ENCODE data around the gene RLN3.
A peak's percentile ranks its signal among the peaks of the same experiment; 100 is the strongest.
"Not testable (repeated sequence)": the region's sequence is repeated elsewhere in the genome, so short reads cannot be mapped to it uniquely, and the experiment has no call there.

RLN3 gene

GRCh38 chr19:14023404-14024235, 4.3 kb upstream of the RLN3 start:
- DNase-seq (ENCODE audit: low read depth, low spot score) = peak; percentile 77
- H3K4me3 ChIP-seq (ENCODE audit: insufficient read length, low read depth) = no peak overlapping the region
- no peaks in the 10 kb centered on the region for H3K9me3 ChIP-seq (ENCODE audit: insufficient read depth, low read length)
- no peaks in the 10 kb centered on the region for H3K27me3 ChIP-seq (ENCODE audit: insufficient read depth, insufficient read length)
- no peaks in the 10 kb centered on the region for H3K36me3 ChIP-seq (ENCODE audit: insufficient read depth, insufficient read length, low read length)
- TF ChIP-seq SUZ12 (IDR thresholded peaks at IDR 0.05; ENCODE audit: extremely low read depth, insufficient read depth, insufficient read length) (no peak), ZNF274 (IDR thresholded peaks at IDR 0.05; ENCODE audit: low read depth, low read length) (no peak), YY1 (IDR thresholded peaks at IDR 0.05; ENCODE audit: insufficient read depth, insufficient read length) (no peak)
- H3K4me1 ChIP-seq (ENCODE audit: insufficient read depth, insufficient read length) = peaks cover 2% of the 10 kb centered on the region
- H3K9ac ChIP-seq (ENCODE audit: insufficient read length, low read depth) = no peak overlapping the region

- DNase-seq (ENCODE audit: low read depth, low spot score) = not testable (repeated sequence)
Observed at GRCh38 chr19:14026652-14027192, 1.2 kb upstream of the RLN3 start.

GRCh38 chr19:14028901-14029300, 953 bp downstream of the RLN3 start:
- H3K4me3 ChIP-seq (ENCODE audit: insufficient read length, low read depth) = no peak overlapping the region
- H3K27me3 ChIP-seq (ENCODE audit: insufficient read depth, insufficient read length) = peaks cover 16% of the 10 kb centered on the region
- H3K36me3 ChIP-seq (ENCODE audit: insufficient read depth, insufficient read length, low read length) = no peaks in the 10 kb centered on the region
- H3K4me1 ChIP-seq (ENCODE audit: insufficient read depth, insufficient read length) = peaks cover 6% of the 10 kb centered on the region
- no peak for DNase-seq (ENCODE audit: low read depth, low spot score)
- TF ChIP-seq SUZ12 (IDR thresholded peaks at IDR 0.05; ENCODE audit: extremely low read depth, insufficient read depth, insufficient read length) (no peak), YY1 (IDR thresholded peaks at IDR 0.05; ENCODE audit: insufficient read depth, insufficient read length) (no peak), ZNF274 (IDR thresholded peaks at IDR 0.05; ENCODE audit: low read depth, low read length) (no peak)
- no peak overlapping the region for H3K9ac ChIP-seq (ENCODE audit: insufficient read length, low read depth)
- no peaks in the 10 kb centered on the region for H3K9me3 ChIP-seq (ENCODE audit: insufficient read depth, low read length)

More at GRCh38 chr19:14026652-14027192, 1.2 kb upstream of the RLN3 start:
- H3K9me3 ChIP-seq (ENCODE audit: insufficient read depth, low read length); H3K9ac ChIP-seq (ENCODE audit: insufficient read length, low read depth); H3K36me3 ChIP-seq (ENCODE audit: insufficient read depth, insufficient read length, low read length); H3K4me1 ChIP-seq (ENCODE audit: insufficient read depth, insufficient read length); H3K4me3 ChIP-seq (ENCODE audit: insufficient read length, low read depth): not testable (repeated sequence)
- H3K27me3 ChIP-seq (ENCODE audit: insufficient read depth, insufficient read length) = peaks cover 15% of the 10 kb centered on the region

GRCh38 chr19:14030997-14031718, 3.2 kb downstream of the RLN3 start:
- no peak for DNase-seq (ENCODE audit: low read depth, low spot score)
- H3K9ac ChIP-seq (ENCODE audit: insufficient read length, low read depth) = peak overlapping the region; percentile 95
- peak overlapping the region; percentile 84 for H3K4me3 ChIP-seq (ENCODE audit: insufficient read length, low read depth)
- no peak for TF ChIP-seq ZNF274 (IDR thresholded peaks at IDR 0.05; ENCODE audit: low read depth, low read length)
- TF ChIP-seq SUZ12 (IDR thresholded peaks at IDR 0.05; ENCODE audit: extremely low read depth, insufficient read depth, insufficient read length) = no peak
- TF ChIP-seq YY1 (IDR thresholded peaks at IDR 0.05; ENCODE audit: insufficient read depth, insufficient read length) = no peak
- peaks cover 16% of the 10 kb centered on the region for H3K27me3 ChIP-seq (ENCODE audit: insufficient read depth, insufficient read length)
- H3K36me3 ChIP-seq (ENCODE audit: insufficient read depth, insufficient read length, low read length) = no peaks in the 10 kb centered on the region
- no peaks in the 10 kb centered on the region for H3K9me3 ChIP-seq (ENCODE audit: insufficient read depth, low read length)
- H3K4me1 ChIP-seq (ENCODE audit: insufficient read depth, insufficient read length) = peaks cover 6% of the 10 kb centered on the region

GRCh38 chr19:14031719-14032480, 4.0 kb downstream of the RLN3 start, which contains the start of gene IL27RA:
Gene IL27RA, plus strand, starts transcription at chr19:14031762. Its CDS starts 111 bp downstream, at chr19:14031873.
- peak within 1 kb of the TSS; percentile 95 for H3K9ac ChIP-seq (ENCODE audit: insufficient read length, low read depth)
- H3K27me3 ChIP-seq (ENCODE audit: insufficient read depth, insufficient read length) = peaks cover 16% of the 10 kb centered on the region
- H3K36me3 ChIP-seq (ENCODE audit: insufficient read depth, insufficient read length, low read length) = no peaks in the 10 kb centered on the region
- TF ChIP-seq ZNF274 (IDR thresholded peaks at IDR 0.05; ENCODE audit: low read depth, low read length) = no peak
- no peak for TF ChIP-seq YY1 (IDR thresholded peaks at IDR 0.05; ENCODE audit: insufficient read depth, insufficient read length)
- no peaks in the 10 kb centered on the region for H3K9me3 ChIP-seq (ENCODE audit: insufficient read depth, low read length)
- peak; percentile 56 for DNase-seq (ENCODE audit: low read depth, low spot score)
- H3K4me1 ChIP-seq (ENCODE audit: insufficient read depth, insufficient read length) = peaks cover 6% of the 10 kb centered on the region
- H3K4me3 ChIP-seq (ENCODE audit: insufficient read length, low read depth) = peak within 1 kb of the TSS; percentile 84

- H3K9ac ChIP-seq (ENCODE audit: insufficient read length, low read depth) = no peak overlapping the region
- H3K4me1 ChIP-seq (ENCODE audit: insufficient read depth, insufficient read length) = peaks cover 6% of the 10 kb centered on the region
- no peak for DNase-seq (ENCODE audit: low read depth, low spot score)
- peaks cover 2% of the 10 kb centered on the region for H3K36me3 ChIP-seq (ENCODE audit: insufficient read depth, insufficient read length, low read length)
- no peak overlapping the region for H3K4me3 ChIP-seq (ENCODE audit: insufficient read length, low read depth)
- no peaks in the 10 kb centered on the region for H3K9me3 ChIP-seq (ENCODE audit: insufficient read depth, low read length)
- TF ChIP-seq SUZ12 (IDR thresholded peaks at IDR 0.05; ENCODE audit: extremely low read depth, insufficient read depth, insufficient read length) (no peak), YY1 (IDR thresholded peaks at IDR 0.05; ENCODE audit: insufficient read depth, insufficient read length) (no peak), ZNF274 (IDR thresholded peaks at IDR 0.05; ENCODE audit: low read depth, low read length) (no peak)
- H3K27me3 ChIP-seq (ENCODE audit: insufficient read depth, insufficient read length) = peaks cover 16% of the 10 kb centered on the region
Observed at GRCh38 chr19:14033946-14034345, 6.0 kb downstream of the RLN3 start.

GRCh38 chr19:14035159-14035558, 7.2 kb downstream of the RLN3 start:
- DNase-seq (ENCODE audit: low read depth, low spot score); H3K9me3 ChIP-seq (ENCODE audit: insufficient read depth, low read length); H3K4me3 ChIP-seq (ENCODE audit: insufficient read length, low read depth): not testable (repeated sequence)

More at GRCh38 chr19:14035159-14035558, 7.2 kb downstream of the RLN3 start:
- Histone ChIP-seq H3K27me3 (ENCODE audit: insufficient read depth, insufficient read length) (peaks cover 16% of the 10 kb centered on the region), H3K36me3 (ENCODE audit: insufficient read depth, insufficient read length, low read length) (peaks cover 11% of the 10 kb centered on the region), H3K4me1 (ENCODE audit: insufficient read depth, insufficient read length) (peaks cover 12% of the 10 kb centered on the region)
- not testable (repeated sequence) for H3K9ac ChIP-seq (ENCODE audit: insufficient read length, low read depth)
